Loucy (cell line): ENCODE data around the gene PCA3.

Experiments
- H2AFZ ChIP-seq: fragments of 200-600 bp; sonication (generic); 2 replicates; pipeline ENCODE4 v1.6.0; 2016; ENCODE audit warnings: antibody characterized with exemption, mild to moderate bottlenecking, low read length, moderate library complexity
- H3F3A ChIP-seq: fragments of 200-600 bp; 2 replicates; pipeline ENCODE4 v1.6.0; 2016; ENCODE audit warnings: antibody characterized with exemption, low read depth, mild to moderate bottlenecking
- H3K27me3 ChIP-seq: fragments of 200-600 bp; sonication (generic); 2 replicates; pipeline ENCODE4 v1.6.1; 2014; ENCODE audit warnings: low read length, mild to moderate bottlenecking; ENCODE audit not compliant: insufficient read depth, poor library complexity, severe bottlenecking
- H3K36me3 ChIP-seq: fragments of 200-600 bp; sonication (generic); 2 replicates; pipeline ENCODE4 v1.6.1; 2016; ENCODE audit warnings: low read length; ENCODE audit not compliant: insufficient read depth
- H3K4me1 ChIP-seq: fragments of 200-600 bp; sonication (generic); 2 replicates; pipeline ENCODE4 v1.5.1; 2014; ENCODE audit warnings: low read length, mild to moderate bottlenecking; ENCODE audit not compliant: insufficient read depth, poor library complexity, severe bottlenecking
- H3K4me2 ChIP-seq: fragments of 200-600 bp; sonication (generic); 2 replicates; pipeline ENCODE4 v1.6.0; 2014; ENCODE audit warnings: antibody characterized with exemption, low read length, low read depth, mild to moderate bottlenecking; ENCODE audit not compliant: poor library complexity, severe bottlenecking
- H3K4me3 ChIP-seq: fragments of 200-600 bp; sonication (generic); 2 replicates; pipeline ENCODE4 v1.5.1; 2014; ENCODE audit warnings: low read length, mild to moderate bottlenecking, mixed read lengths; ENCODE audit not compliant: poor library complexity, severe bottlenecking
- H3K79me2 ChIP-seq: fragments of 200-600 bp; sonication (generic); 2 replicates; pipeline ENCODE4 v1.6.1; 2014; ENCODE audit warnings: low read length; ENCODE audit not compliant: insufficient read depth
- H3K9ac ChIP-seq: fragments of 200-600 bp; sonication (generic); 2 replicates; pipeline ENCODE4 v1.6.0; 2014; ENCODE audit warnings: mild to moderate bottlenecking, low read depth, low read length, moderate library complexity; ENCODE audit not compliant: poor library complexity, severe bottlenecking
- H3K9me2 ChIP-seq: fragments of 200-600 bp; sonication (generic); replicated peaks from 2 replicates; pipeline ENCODE4 v1.6.1; 2016; ENCODE audit warnings: low read depth, low read length, mixed read lengths
- H3K9me3 ChIP-seq: fragments of 200-600 bp; sonication (generic); 2 replicates; pipeline ENCODE4 v1.6.1; 2014; ENCODE audit warnings: mild to moderate bottlenecking, antibody characterized with exemption, low read length, low read depth; ENCODE audit not compliant: insufficient read depth
- H4K20me1 ChIP-seq: fragments of 200-600 bp; sonication (generic); 2 replicates; pipeline ENCODE4 v1.6.0; 2014; ENCODE audit warnings: antibody characterized with exemption, low read length, mild to moderate bottlenecking; ENCODE audit not compliant: insufficient read depth, poor library complexity, severe bottlenecking
- EZH2phosphoT487 ChIP-seq: fragments of 200-600 bp; IDR thresholded peaks from 2 replicates; pipeline ENCODE4 v1.6.1; 2018; ENCODE audit warnings: antibody characterized with exemption, mild to moderate bottlenecking, moderate library complexity, borderline replicate concordance
- TF ChIP-seq, protein P1 (sequence below): fragments of 200-600 bp; sonication (generic); conservative IDR thresholded peaks from 2 replicates; pipeline ENCODE4 v1.5.1; 2014; ENCODE audit warnings: mild to moderate bottlenecking, antibody characterized with exemption, low read length

Gene PCA3

GRCh38 chr9:76744336-76744735 is 19.9 kb upstream of the PCA3 start:
- Histone ChIP-seq H3K36me3 (no peaks in the 10 kb centered on the region), H2AFZ (no peak overlapping the region), H3K9me3 (no peaks in the 10 kb centered on the region), H3K9ac (no peak overlapping the region), H3K4me2 (no peak overlapping the region), H3K4me3 (no peak overlapping the region), H4K20me1 (no peaks in the 10 kb centered on the region), H3K27me3 (no peaks in the 10 kb centered on the region), H3K9me2 (no peaks in the 10 kb centered on the region), H3K4me1 (no peaks in the 10 kb centered on the region), H3K79me2 (no peaks in the 10 kb centered on the region), H3F3A (no peaks in the 10 kb centered on the region)
- TF ChIP-seq, protein P1, sequence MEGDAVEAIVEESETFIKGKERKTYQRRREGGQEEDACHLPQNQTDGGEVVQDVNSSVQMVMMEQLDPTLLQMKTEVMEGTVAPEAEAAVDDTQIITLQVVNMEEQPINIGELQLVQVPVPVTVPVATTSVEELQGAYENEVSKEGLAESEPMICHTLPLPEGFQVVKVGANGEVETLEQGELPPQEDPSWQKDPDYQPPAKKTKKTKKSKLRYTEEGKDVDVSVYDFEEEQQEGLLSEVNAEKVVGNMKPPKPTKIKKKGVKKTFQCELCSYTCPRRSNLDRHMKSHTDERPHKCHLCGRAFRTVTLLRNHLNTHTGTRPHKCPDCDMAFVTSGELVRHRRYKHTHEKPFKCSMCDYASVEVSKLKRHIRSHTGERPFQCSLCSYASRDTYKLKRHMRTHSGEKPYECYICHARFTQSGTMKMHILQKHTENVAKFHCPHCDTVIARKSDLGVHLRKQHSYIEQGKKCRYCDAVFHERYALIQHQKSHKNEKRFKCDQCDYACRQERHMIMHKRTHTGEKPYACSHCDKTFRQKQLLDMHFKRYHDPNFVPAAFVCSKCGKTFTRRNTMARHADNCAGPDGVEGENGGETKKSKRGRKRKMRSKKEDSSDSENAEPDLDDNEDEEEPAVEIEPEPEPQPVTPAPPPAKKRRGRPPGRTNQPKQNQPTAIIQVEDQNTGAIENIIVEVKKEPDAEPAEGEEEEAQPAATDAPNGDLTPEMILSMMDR: no peak
- TF ChIP-seq EZH2phosphoT487: no peak

DNA sequence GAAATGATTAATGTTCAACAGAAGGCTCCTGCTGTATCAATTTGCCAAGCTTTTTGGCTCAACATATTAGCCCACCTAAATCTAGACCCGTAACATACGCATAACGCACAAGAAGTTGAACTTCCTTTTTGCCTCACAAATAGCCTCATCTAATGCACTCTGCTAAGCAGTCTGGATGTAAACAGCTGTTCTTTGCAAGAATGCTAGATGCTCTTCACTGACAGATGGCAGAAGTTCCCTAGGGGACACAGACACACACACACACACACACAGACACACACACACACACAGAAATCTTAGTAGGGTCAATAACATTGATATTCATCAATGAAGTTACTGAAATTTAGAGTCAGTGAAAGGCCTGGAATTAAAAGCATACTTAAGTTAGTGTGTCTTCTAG is 13.2 kb upstream of the PCA3 start:
- Histone ChIP-seq H3K36me3 (no peaks in the 10 kb centered on the region), H3K4me2 (no peak overlapping the region), H4K20me1 (no peaks in the 10 kb centered on the region), H3K9me3 (no peaks in the 10 kb centered on the region), H3F3A (no peaks in the 10 kb centered on the region), H3K27me3 (no peaks in the 10 kb centered on the region), H3K4me3 (no peak overlapping the region), H2AFZ (no peak overlapping the region), H3K4me1 (peaks cover 6% of the 10 kb centered on the region), H3K79me2 (no peaks in the 10 kb centered on the region), H3K9ac (no peak overlapping the region), H3K9me2 (no peaks in the 10 kb centered on the region)
- TF ChIP-seq, protein P1: no peak
- TF ChIP-seq EZH2phosphoT487: no peak

- Histone ChIP-seq H2AFZ (peak overlapping the region; percentile 51; the same call in 1 of the 2 replicates), H3K4me1 (peaks cover 6% of the 10 kb centered on the region), H3K9me3 (no peaks in the 10 kb centered on the region), H3K79me2 (no peaks in the 10 kb centered on the region), H3K36me3 (no peaks in the 10 kb centered on the region), H3K9ac (no peak overlapping the region), H3F3A (no peaks in the 10 kb centered on the region), H3K4me2 (peak overlapping the region; percentile 21), H4K20me1 (no peaks in the 10 kb centered on the region), H3K9me2 (no peaks in the 10 kb centered on the region), H3K4me3 (no peak overlapping the region), H3K27me3 (no peaks in the 10 kb centered on the region)
- no peak for TF ChIP-seq EZH2phosphoT487
- TF ChIP-seq, protein P1: no peak; the same call in 1 of the 2 replicates
These were observed 8.0 kb upstream of the PCA3 start for GRCh38 chr9:76756268-76756640.
